ENCODE results near the gene FBH1. TPM values are rescaled to one million over a fixed set of nuclear protein-coding genes. Genes with fewer than 3 reads are reported as not detected.

Gene FBH1
- total RNA-seq, 1 experiment from 2014 or later: 84.0 TPM

- H3K36me3 ChIP-seq (ENCODE audit: insufficient read depth, low read length, poor library complexity, severe bottlenecking): no peaks in the 10 kb centered on the region
- intact Hi-C loops (cut with micrococcal nuclease; ENCODE audit: unreplicated experiment): no loop called here
- CTCF ChIA-PET: no interaction called here
- H3K27ac ChIP-seq (ENCODE audit: low read depth, low read length, poor library complexity, severe bottlenecking): peak within 1 kb of the TSS; percentile 13
- peaks cover 14% of the 10 kb centered on the region for H3K27me3 ChIP-seq (replicated peaks; ENCODE audit: insufficient read depth, low read depth, low read length, poor library complexity)
- no peaks in the 10 kb centered on the region for H3K9me3 ChIP-seq (ENCODE audit: low read depth, low read length, poor library complexity, severe bottlenecking)
- no peaks in the 10 kb centered on the region for H3K4me1 ChIP-seq (ENCODE audit: insufficient read depth, low read length, poor library complexity, severe bottlenecking)
- POLR2A ChIA-PET (ENCODE audit: low non-redundant PET): interaction anchor here (0.7 kb wide), 1 partner anchor 89 kb away, joined by 5 read pairs; no protein-coding TSS in a partner anchor
- H3K4me3 ChIP-seq (ENCODE audit: low read depth, low read length, poor library complexity, severe bottlenecking): peak within 1 kb of the TSS; percentile 76
- DNase-seq (ENCODE audit: low spot score): peak; percentile 52
- TF ChIP-seq, protein P1, sequence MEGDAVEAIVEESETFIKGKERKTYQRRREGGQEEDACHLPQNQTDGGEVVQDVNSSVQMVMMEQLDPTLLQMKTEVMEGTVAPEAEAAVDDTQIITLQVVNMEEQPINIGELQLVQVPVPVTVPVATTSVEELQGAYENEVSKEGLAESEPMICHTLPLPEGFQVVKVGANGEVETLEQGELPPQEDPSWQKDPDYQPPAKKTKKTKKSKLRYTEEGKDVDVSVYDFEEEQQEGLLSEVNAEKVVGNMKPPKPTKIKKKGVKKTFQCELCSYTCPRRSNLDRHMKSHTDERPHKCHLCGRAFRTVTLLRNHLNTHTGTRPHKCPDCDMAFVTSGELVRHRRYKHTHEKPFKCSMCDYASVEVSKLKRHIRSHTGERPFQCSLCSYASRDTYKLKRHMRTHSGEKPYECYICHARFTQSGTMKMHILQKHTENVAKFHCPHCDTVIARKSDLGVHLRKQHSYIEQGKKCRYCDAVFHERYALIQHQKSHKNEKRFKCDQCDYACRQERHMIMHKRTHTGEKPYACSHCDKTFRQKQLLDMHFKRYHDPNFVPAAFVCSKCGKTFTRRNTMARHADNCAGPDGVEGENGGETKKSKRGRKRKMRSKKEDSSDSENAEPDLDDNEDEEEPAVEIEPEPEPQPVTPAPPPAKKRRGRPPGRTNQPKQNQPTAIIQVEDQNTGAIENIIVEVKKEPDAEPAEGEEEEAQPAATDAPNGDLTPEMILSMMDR (conservative IDR thresholded peaks at IDR 0.05; ENCODE audit: low read depth, low read length): no peak
- no peak for TF ChIP-seq EZH2 (IDR thresholded peaks at IDR 0.05; ENCODE audit: borderline replicate concordance, low read depth, low read length, poor library complexity, severe bottlenecking)
- BruUV-seq (replicated peaks): no TSS peak
Measured at GRCh38 chr10:5977471-5978229, 87.6 kb downstream of the FBH1 start, which contains the start of gene IL15RA. IL15RA (minus strand) TSS chr10:5977543; CDS start chr10:5977492, 51 bp downstream.

DNA sequence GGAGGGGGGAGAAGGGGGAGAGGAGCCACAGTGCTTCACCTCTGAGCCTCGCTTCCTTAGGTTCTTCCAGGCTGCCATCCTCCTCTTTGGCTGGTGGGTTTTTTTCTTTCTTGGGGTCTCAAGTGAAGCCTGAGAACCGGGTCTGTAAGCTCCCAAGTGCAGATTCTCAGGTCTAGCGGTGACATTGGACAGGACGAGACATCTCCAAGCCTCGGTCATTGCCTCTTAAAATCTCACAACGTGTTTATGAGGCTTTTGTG is 88.1 kb downstream of the FBH1 start:
- Histone ChIP-seq H3K27me3 (replicated peaks; ENCODE audit: insufficient read depth, low read depth, low read length, poor library complexity) (peaks cover 14% of the 10 kb centered on the region), H3K4me1 (ENCODE audit: insufficient read depth, low read length, poor library complexity, severe bottlenecking) (no peaks in the 10 kb centered on the region), H3K9me3 (ENCODE audit: low read depth, low read length, poor library complexity, severe bottlenecking) (no peaks in the 10 kb centered on the region), H3K27ac (ENCODE audit: low read depth, low read length, poor library complexity, severe bottlenecking) (no peak overlapping the region), H3K4me3 (ENCODE audit: low read depth, low read length, poor library complexity, severe bottlenecking) (peak overlapping the region; percentile 76), H3K36me3 (ENCODE audit: insufficient read depth, low read length, poor library complexity, severe bottlenecking) (no peaks in the 10 kb centered on the region)
- ChIA-PET POLR2A (ENCODE audit: low non-redundant PET) (interaction anchor here (0.7 kb wide), 1 partner anchor 89 kb away, joined by 5 read pairs; no protein-coding TSS in a partner anchor), CTCF (no interaction called here)
- no peak for TF ChIP-seq EZH2 (IDR thresholded peaks at IDR 0.05; ENCODE audit: borderline replicate concordance, low read depth, low read length, poor library complexity, severe bottlenecking)
- TF ChIP-seq, protein P1 (conservative IDR thresholded peaks at IDR 0.05; ENCODE audit: low read depth, low read length): no peak
- no TSS peak for BruUV-seq (replicated peaks)
- DNase-seq (ENCODE audit: low spot score): peak; percentile 10
- intact Hi-C loops (cut with micrococcal nuclease; ENCODE audit: unreplicated experiment): no loop called here

- DNase-seq (ENCODE audit: low spot score): no peak
- CTCF ChIA-PET: no interaction called here
- Histone ChIP-seq H3K27ac (ENCODE audit: low read depth, low read length, poor library complexity, severe bottlenecking) (no peak overlapping the region), H3K9me3 (ENCODE audit: low read depth, low read length, poor library complexity, severe bottlenecking) (no peaks in the 10 kb centered on the region), H3K4me3 (ENCODE audit: low read depth, low read length, poor library complexity, severe bottlenecking) (no peak overlapping the region), H3K4me1 (ENCODE audit: insufficient read depth, low read length, poor library complexity, severe bottlenecking) (no peaks in the 10 kb centered on the region), H3K27me3 (replicated peaks; ENCODE audit: insufficient read depth, low read depth, low read length, poor library complexity) (peaks cover 23% of the 10 kb centered on the region), H3K36me3 (ENCODE audit: insufficient read depth, low read length, poor library complexity, severe bottlenecking) (no peaks in the 10 kb centered on the region)
- POLR2A ChIA-PET (ENCODE audit: low non-redundant PET): no interaction called here
- TF ChIP-seq, protein P1 (conservative IDR thresholded peaks at IDR 0.05; ENCODE audit: low read depth, low read length): no peak
- no peak for TF ChIP-seq EZH2 (IDR thresholded peaks at IDR 0.05; ENCODE audit: borderline replicate concordance, low read depth, low read length, poor library complexity, severe bottlenecking)
- intact Hi-C loops (cut with micrococcal nuclease; ENCODE audit: unreplicated experiment): no loop called here
- no TSS peak for BruUV-seq (replicated peaks)
Measured at GRCh38 chr10:5981529-5981928, 91.5 kb downstream of the FBH1 start.
